DND-41 (cell line): ENCODE data around the gene MYCBP2.
A peak's percentile ranks its signal among the peaks of the same experiment; 100 is the strongest.

Experiments
- ATAC-seq: fragments of 200-7000 bp; cut with Tn5 transposase; 3 replicates; pipeline ENCODE4 v1.9.1; 2021; ENCODE audit warnings: low read depth; ENCODE audit not compliant: insufficient read depth
- DNase-seq: peaks from one replicate; pipeline ENCODE4 v3.0.0-alpha.2; 2020
- H2AFZ ChIP-seq: 2 replicates; pipeline ENCODE4 v1.6.0; 2012; ENCODE audit warnings: low read depth, low read length
- H3K27ac ChIP-seq: 2 replicates; pipeline ENCODE4 v1.5.1; 2012; ENCODE audit warnings: low read length, inconsistent platforms
- H3K27me3 ChIP-seq: fragments of 200-600 bp; sonication (generic); 2 replicates; pipeline ENCODE4 v1.6.0; 2012; ENCODE audit warnings: low read length, mild to moderate bottlenecking, inconsistent platforms; ENCODE audit not compliant: insufficient read depth, poor library complexity
- H3K36me3 ChIP-seq: 2 replicates; pipeline ENCODE4 v1.5.1; 2012; ENCODE audit warnings: low read length, inconsistent platforms; ENCODE audit not compliant: insufficient read depth
- H3K4me1 ChIP-seq: 2 replicates; pipeline ENCODE4 v1.5.1; 2012; ENCODE audit warnings: mild to moderate bottlenecking, low read length; ENCODE audit not compliant: insufficient read depth
- H3K4me2 ChIP-seq: 2 replicates; pipeline ENCODE4 v1.6.0; 2012; ENCODE audit warnings: mild to moderate bottlenecking, moderate library complexity, low read length, inconsistent platforms; ENCODE audit not compliant: insufficient read depth
- H3K4me3 ChIP-seq, 2 experiments: fragments of 200-600 bp in 1 of 2; shearing (Covaris generic) in 1 of 2; 2 replicates each; pipeline ENCODE4 v1.5.1; 2012 to 2016; ENCODE audit warnings: inconsistent platforms in 2 of 2, low read length in 2 of 2, mild to moderate bottlenecking in 2 of 2, low read depth in 1 of 2, moderate library complexity in 1 of 2
- H3K79me2 ChIP-seq: 2 replicates; pipeline ENCODE4 v1.6.0; 2012; ENCODE audit warnings: low read length, inconsistent platforms; ENCODE audit not compliant: insufficient read depth
- H3K9ac ChIP-seq: 2 replicates; pipeline ENCODE4 v1.6.0; 2012; ENCODE audit warnings: low read depth, mild to moderate bottlenecking, inconsistent platforms, low read length, moderate library complexity
- H3K9me3 ChIP-seq: 2 replicates; pipeline ENCODE4 v1.5.1; 2012; ENCODE audit warnings: low read length, moderate library complexity, mild to moderate bottlenecking, inconsistent platforms; ENCODE audit not compliant: insufficient read depth, severe bottlenecking
- H4K20me1 ChIP-seq: 2 replicates; pipeline ENCODE4 v1.6.0; 2012; ENCODE audit warnings: low read length; ENCODE audit not compliant: insufficient read depth
- EZH2 ChIP-seq: IDR thresholded peaks from 3 replicates; pipeline ENCODE4 v1.6.1; 2012; ENCODE audit warnings: borderline replicate concordance, low read depth, mild to moderate bottlenecking, moderate library complexity, low read length, inconsistent platforms; ENCODE audit not compliant: severe bottlenecking
- TF ChIP-seq, protein P1 (sequence below): IDR thresholded peaks from 2 replicates; pipeline ENCODE4 v1.5.1; 2012; ENCODE audit warnings: borderline replicate concordance, low read length, moderate library complexity, mild to moderate bottlenecking; ENCODE audit not compliant: poor library complexity, severe bottlenecking; ENCODE audit errors: extremely low read depth

Gene MYCBP2

DNA sequence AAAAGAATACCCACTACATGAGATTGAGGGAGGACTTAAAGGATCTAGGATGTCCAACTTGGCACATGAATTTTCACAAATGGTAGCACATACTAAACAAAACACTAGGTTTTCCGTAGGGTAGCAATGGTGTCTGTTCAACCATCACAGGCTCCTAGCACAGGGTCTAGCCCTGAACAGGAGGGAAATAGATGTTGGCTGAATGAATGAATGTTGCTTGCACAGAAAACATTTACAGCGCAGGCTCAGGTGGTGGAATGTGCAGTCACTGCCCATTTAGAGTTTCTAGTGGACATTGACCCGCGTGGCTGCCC lies 1.9 kb upstream of the MYCBP2 start:
- Histone ChIP-seq H3K79me2 (peaks cover 35% of the 10 kb centered on the region), H3K36me3 (no peaks in the 10 kb centered on the region), H3K9ac (peak overlapping the region; percentile 77), H3K27me3 (no peaks in the 10 kb centered on the region), H3K27ac (peak overlapping the region; percentile 97), H2AFZ (peak overlapping the region; percentile 77), H3K9me3 (no peaks in the 10 kb centered on the region), H3K4me2 (peak overlapping the region; percentile 93), H3K4me3 (peak overlapping the region; percentile 8 to 61; a peak in 3 of 4 replicates), H3K4me1 (peaks cover 48% of the 10 kb centered on the region), H4K20me1 (peaks cover 14% of the 10 kb centered on the region; the same call in 1 of the 2 replicates)
- no peak for DNase-seq
- no peak for TF ChIP-seq EZH2
- TF ChIP-seq, protein P1, sequence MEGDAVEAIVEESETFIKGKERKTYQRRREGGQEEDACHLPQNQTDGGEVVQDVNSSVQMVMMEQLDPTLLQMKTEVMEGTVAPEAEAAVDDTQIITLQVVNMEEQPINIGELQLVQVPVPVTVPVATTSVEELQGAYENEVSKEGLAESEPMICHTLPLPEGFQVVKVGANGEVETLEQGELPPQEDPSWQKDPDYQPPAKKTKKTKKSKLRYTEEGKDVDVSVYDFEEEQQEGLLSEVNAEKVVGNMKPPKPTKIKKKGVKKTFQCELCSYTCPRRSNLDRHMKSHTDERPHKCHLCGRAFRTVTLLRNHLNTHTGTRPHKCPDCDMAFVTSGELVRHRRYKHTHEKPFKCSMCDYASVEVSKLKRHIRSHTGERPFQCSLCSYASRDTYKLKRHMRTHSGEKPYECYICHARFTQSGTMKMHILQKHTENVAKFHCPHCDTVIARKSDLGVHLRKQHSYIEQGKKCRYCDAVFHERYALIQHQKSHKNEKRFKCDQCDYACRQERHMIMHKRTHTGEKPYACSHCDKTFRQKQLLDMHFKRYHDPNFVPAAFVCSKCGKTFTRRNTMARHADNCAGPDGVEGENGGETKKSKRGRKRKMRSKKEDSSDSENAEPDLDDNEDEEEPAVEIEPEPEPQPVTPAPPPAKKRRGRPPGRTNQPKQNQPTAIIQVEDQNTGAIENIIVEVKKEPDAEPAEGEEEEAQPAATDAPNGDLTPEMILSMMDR: no peak
- ATAC-seq: peak; percentile 3

- H2AFZ ChIP-seq: peak overlapping the region; percentile 56
- H3K9ac ChIP-seq: peak overlapping the region; percentile 77
- ATAC-seq (peak; percentile 2; the same call in 1 of the 3 replicates), DNase-seq (peak; percentile 33)
- H3K4me1 ChIP-seq: peaks cover 57% of the 10 kb centered on the region
- H3K4me2 ChIP-seq: peak overlapping the region; percentile 93
- no peaks in the 10 kb centered on the region for H3K36me3 ChIP-seq
- peaks cover 68% of the 10 kb centered on the region for H3K79me2 ChIP-seq
- H4K20me1 ChIP-seq: peaks cover 46% of the 10 kb centered on the region; the same call in 1 of the 2 replicates
- no peaks in the 10 kb centered on the region for H3K9me3 ChIP-seq
- H3K4me3 ChIP-seq: peak overlapping the region; percentile 62 to 88
- H3K27me3 ChIP-seq: no peaks in the 10 kb centered on the region
- no peak for TF ChIP-seq EZH2
- TF ChIP-seq, protein P1: no peak
- peak overlapping the region; percentile 79 for H3K27ac ChIP-seq
Observed at GRCh38 chr13:77325371-77325980, 1.4 kb downstream of the MYCBP2 start.

- peaks cover 56% of the 10 kb centered on the region for H3K4me1 ChIP-seq
- no peaks in the 10 kb centered on the region for H3K9me3 ChIP-seq
- peaks cover 84% of the 10 kb centered on the region for H3K79me2 ChIP-seq
- DNase-seq: no peak
- no peaks in the 10 kb centered on the region for H3K27me3 ChIP-seq
- peak overlapping the region in 1 of 2 experiments; percentile 88; a peak in 1 of 4 replicates for H3K4me3 ChIP-seq
- no peaks in the 10 kb centered on the region for H3K36me3 ChIP-seq
- H2AFZ ChIP-seq: no peak overlapping the region
- H4K20me1 ChIP-seq: peaks cover 62% of the 10 kb centered on the region
- H3K4me2 ChIP-seq: peak overlapping the region; percentile 93; the same call in 1 of the 2 replicates
- ATAC-seq: no peak
- 0 out of 2 replicates have a peak overlapping the region, but pooled peaks have one; percentile 15 for H3K27ac ChIP-seq
- TF ChIP-seq EZH2: no peak
- TF ChIP-seq, protein P1: no peak
- 0 out of 2 replicates have a peak overlapping the region, but pooled peaks have one; percentile 77 for H3K9ac ChIP-seq
Observed at GRCh38 chr13:77323858-77324257, 3.0 kb downstream of the MYCBP2 start.
